ENCODE data around the gene TSTD1. TPM values are rescaled to one million over a fixed set of nuclear protein-coding genes. Genes with fewer than 3 reads are reported as not detected.
"Not testable (repeated sequence)": the region's sequence is repeated elsewhere in the genome, so short reads cannot be mapped to it uniquely, and the experiment has no call there.

TSTD1 gene
- total and polyA plus RNA-seq, 2 donors: 73.0 to 149 TPM

DNA sequence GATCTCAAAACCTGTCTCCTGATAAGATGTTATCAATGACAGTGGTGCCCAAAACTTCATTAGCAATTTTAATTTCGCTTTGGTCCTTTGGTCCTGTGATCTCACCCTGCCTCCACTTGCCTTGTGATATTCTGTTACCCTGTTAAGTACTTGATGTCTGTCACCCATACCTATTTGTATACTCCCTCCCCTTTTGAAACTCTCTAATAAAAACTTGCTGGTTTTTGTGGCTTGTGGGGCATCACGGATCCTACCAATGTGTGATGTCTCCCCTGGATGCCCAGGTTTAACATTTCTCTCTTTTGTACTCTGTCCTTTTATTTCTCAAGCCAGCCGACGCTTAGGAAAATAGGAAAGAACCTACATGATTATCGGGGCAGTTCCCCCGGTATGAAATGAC lies 25.2 kb upstream of the TSTD1 start:
- not testable (repeated sequence) for H3K4me3 ChIP-seq (ENCODE audit: low read length in 2 of 2); DNase-seq (ENCODE audit: low read depth in 6 of 9, low spot score in 9 of 9); H3K27ac ChIP-seq (ENCODE audit: low read depth in 1 of 2, low read length in 1 of 2); H3K9me3 ChIP-seq (ENCODE audit: control insufficient read depth in 2 of 2, insufficient read depth in 1 of 2, low read length in 1 of 2); H3K27me3 ChIP-seq (ENCODE audit: control insufficient read depth in 2 of 2, insufficient read depth in 1 of 2, low read length in 1 of 2)
- WGBS: 93% methylated on average over 6 of the region's 6 CpGs
- H3K36me3 ChIP-seq (ENCODE audit: control insufficient read depth in 2 of 2, insufficient read depth in 2 of 2, low read length in 1 of 2): peaks cover 21 to 39% of the 10 kb centered on the region in 2 donors
- peaks cover 15 to 31% of the 10 kb centered on the region in 2 donors for H3K4me1 ChIP-seq (ENCODE audit: control insufficient read depth in 2 of 2, insufficient read depth in 2 of 2, low read length in 2 of 2)

DNA sequence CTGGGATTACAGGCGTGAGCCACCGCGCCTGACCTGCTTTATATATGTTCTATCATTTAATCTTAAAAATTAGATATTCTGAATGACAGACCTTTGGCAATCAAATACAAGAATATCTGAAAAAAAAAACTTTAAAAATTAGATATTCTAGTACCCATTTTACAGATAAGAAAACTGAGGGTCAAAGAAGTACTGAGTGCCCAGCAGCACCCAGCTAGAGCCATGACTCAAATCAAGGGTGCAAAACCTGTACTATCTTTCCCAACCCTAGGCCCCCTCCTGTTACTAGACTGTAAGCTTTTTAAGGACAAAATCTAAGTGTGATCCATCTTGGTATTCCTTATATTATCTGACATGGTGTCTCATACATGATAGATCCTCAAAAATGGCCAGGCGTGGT lies 22.7 kb upstream of the TSTD1 start:
- H3K9me3 ChIP-seq (ENCODE audit: control insufficient read depth in 2 of 2, insufficient read depth in 1 of 2, low read length in 1 of 2): no peaks in the 10 kb centered on the region
- H3K27ac ChIP-seq (ENCODE audit: low read depth in 1 of 2, low read length in 1 of 2): no peak overlapping the region
- H3K4me3 ChIP-seq (ENCODE audit: low read length in 2 of 2): no peak overlapping the region
- DNase-seq (ENCODE audit: low read depth in 6 of 9, low spot score in 9 of 9): no peak
- WGBS: 97% methylated on average over 4 of the region's 4 CpGs
- H3K27me3 ChIP-seq (ENCODE audit: control insufficient read depth in 2 of 2, insufficient read depth in 1 of 2, low read length in 1 of 2): no peaks in the 10 kb centered on the region
- peaks cover 32 to 48% of the 10 kb centered on the region in 2 donors for H3K36me3 ChIP-seq (ENCODE audit: control insufficient read depth in 2 of 2, insufficient read depth in 2 of 2, low read length in 1 of 2)
- peaks cover 0 to 6% of the 10 kb centered on the region in 2 donors for H3K4me1 ChIP-seq (ENCODE audit: control insufficient read depth in 2 of 2, insufficient read depth in 2 of 2, low read length in 2 of 2)

DNA sequence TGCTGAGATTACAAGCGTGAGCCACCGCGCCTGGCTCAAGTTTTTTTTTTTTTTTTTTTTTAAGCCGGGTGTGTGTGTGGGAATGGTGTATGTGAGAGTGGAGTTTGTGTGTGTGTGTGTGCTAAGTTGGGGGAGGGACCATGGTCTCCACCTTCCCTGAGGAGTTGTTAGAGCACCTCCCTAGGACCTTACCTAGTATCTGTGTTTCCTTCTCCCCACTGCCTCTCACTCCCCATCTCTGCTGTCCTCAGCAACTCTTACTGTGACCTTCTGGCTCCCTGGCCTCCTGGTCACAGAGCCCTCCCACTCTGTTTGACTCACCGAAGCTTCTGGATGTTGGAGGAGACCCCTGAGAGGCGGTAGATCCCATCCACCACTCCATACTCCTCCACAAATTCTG lies 20.5 kb upstream of the TSTD1 start:
- WGBS: 97% methylated on average over 6 of the region's 6 CpGs
- Histone ChIP-seq H3K9me3 (ENCODE audit: control insufficient read depth in 2 of 2, insufficient read depth in 1 of 2, low read length in 1 of 2) (no peaks in the 10 kb centered on the region), H3K4me3 (ENCODE audit: low read length in 2 of 2) (no peak overlapping the region), H3K36me3 (ENCODE audit: control insufficient read depth in 2 of 2, insufficient read depth in 2 of 2, low read length in 1 of 2) (peaks cover 48 to 59% of the 10 kb centered on the region in 2 donors), H3K27ac (ENCODE audit: low read depth in 1 of 2, low read length in 1 of 2) (no peak overlapping the region), H3K27me3 (ENCODE audit: control insufficient read depth in 2 of 2, insufficient read depth in 1 of 2, low read length in 1 of 2) (no peaks in the 10 kb centered on the region), H3K4me1 (ENCODE audit: control insufficient read depth in 2 of 2, insufficient read depth in 2 of 2, low read length in 2 of 2) (no peaks in the 10 kb centered on the region)
- DNase-seq (ENCODE audit: low read depth in 6 of 9, low spot score in 9 of 9): no peak

DNA sequence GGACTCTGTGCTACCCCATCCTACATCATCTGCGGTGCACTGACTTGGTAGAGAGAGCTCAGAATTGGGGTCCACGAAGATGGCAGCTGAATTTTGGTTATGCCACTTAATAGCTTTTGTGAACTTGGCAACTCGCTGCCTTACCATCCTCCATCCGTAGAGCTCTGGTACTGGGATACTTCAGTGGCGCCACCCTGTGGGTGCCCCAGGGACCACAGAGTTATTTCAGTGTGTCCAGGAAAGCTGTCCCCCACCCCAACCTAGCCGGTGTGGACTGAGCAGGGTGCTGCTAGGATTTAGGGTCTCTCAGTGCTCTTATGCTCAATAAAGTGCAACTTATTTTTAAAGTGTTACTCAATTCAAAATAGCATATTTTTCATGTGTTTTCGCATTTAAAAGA lies 16.0 kb upstream of the TSTD1 start:
- H3K27ac ChIP-seq (ENCODE audit: low read depth in 1 of 2, low read length in 1 of 2): no peak overlapping the region
- no peak overlapping the region for H3K4me3 ChIP-seq (ENCODE audit: low read length in 2 of 2)
- no peaks in the 10 kb centered on the region for H3K4me1 ChIP-seq (ENCODE audit: control insufficient read depth in 2 of 2, insufficient read depth in 2 of 2, low read length in 2 of 2)
- 89% methylated on average over 7 of the region's 7 CpGs for WGBS
- H3K27me3 ChIP-seq (ENCODE audit: control insufficient read depth in 2 of 2, insufficient read depth in 1 of 2, low read length in 1 of 2): no peaks in the 10 kb centered on the region
- no peaks in the 10 kb centered on the region for H3K9me3 ChIP-seq (ENCODE audit: control insufficient read depth in 2 of 2, insufficient read depth in 1 of 2, low read length in 1 of 2)
- peaks cover 82 to 83% of the 10 kb centered on the region in 2 donors for H3K36me3 ChIP-seq (ENCODE audit: control insufficient read depth in 2 of 2, insufficient read depth in 2 of 2, low read length in 1 of 2)
- DNase-seq (ENCODE audit: low read depth in 6 of 9, low spot score in 9 of 9): no peak

DNA sequence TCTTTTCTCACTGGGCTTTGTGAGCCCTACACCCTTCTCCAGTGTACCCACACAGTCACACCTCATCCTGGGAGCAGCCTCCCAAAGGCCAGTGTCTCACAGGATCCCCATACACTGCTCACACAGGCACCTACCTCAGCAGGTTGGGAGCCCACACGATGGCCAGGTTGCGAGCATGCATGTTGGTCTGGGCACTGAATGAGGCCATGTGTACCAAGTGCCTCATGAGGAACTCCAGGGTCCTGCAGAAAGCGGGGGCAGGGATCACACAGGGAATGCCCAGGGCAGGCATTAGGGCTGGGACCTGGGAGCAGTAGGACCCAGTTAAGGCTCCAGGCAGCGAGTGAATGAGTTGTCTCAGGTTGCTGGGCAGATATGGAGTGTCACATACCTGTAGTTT lies 15.5 kb upstream of the TSTD1 start:
- WGBS: 93% methylated on average over 4 of the region's 4 CpGs
- H3K4me1 ChIP-seq (ENCODE audit: control insufficient read depth in 2 of 2, insufficient read depth in 2 of 2, low read length in 2 of 2): no peaks in the 10 kb centered on the region
- no peak overlapping the region for H3K27ac ChIP-seq (ENCODE audit: low read depth in 1 of 2, low read length in 1 of 2)
- H3K4me3 ChIP-seq (ENCODE audit: low read length in 2 of 2): no peak overlapping the region
- H3K9me3 ChIP-seq (ENCODE audit: control insufficient read depth in 2 of 2, insufficient read depth in 1 of 2, low read length in 1 of 2): no peaks in the 10 kb centered on the region
- peaks cover 82 to 83% of the 10 kb centered on the region in 2 donors for H3K36me3 ChIP-seq (ENCODE audit: control insufficient read depth in 2 of 2, insufficient read depth in 2 of 2, low read length in 1 of 2)
- no peak for DNase-seq (ENCODE audit: low read depth in 6 of 9, low spot score in 9 of 9)
- H3K27me3 ChIP-seq (ENCODE audit: control insufficient read depth in 2 of 2, insufficient read depth in 1 of 2, low read length in 1 of 2): no peaks in the 10 kb centered on the region

DNA sequence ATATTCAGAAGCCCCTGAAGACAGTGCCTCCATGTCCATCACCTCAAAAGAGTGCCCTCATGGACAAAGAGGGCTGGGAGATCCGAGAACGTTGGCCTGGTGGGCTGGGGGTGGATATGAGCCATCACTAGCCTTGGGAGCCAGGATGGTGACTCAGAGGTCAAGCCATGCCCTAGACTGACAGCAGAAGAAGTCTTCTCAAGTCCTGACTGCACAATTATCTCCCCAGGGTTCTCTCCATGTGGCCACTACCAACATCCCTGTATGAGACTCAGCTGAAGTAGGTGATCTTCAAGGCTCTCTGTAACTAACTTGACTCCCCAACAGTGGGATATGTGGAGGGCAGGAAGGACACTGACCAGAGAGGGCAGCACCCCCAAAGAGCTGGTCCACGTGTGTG lies 14.1 kb upstream of the TSTD1 start:
- H3K27me3 ChIP-seq (ENCODE audit: control insufficient read depth in 2 of 2, insufficient read depth in 1 of 2, low read length in 1 of 2): no peaks in the 10 kb centered on the region
- H3K4me3 ChIP-seq (ENCODE audit: low read length in 2 of 2): no peak overlapping the region
- WGBS: 97% methylated on average over 3 of the region's 3 CpGs
- no peak for DNase-seq (ENCODE audit: low read depth in 6 of 9, low spot score in 9 of 9)
- H3K9me3 ChIP-seq (ENCODE audit: control insufficient read depth in 2 of 2, insufficient read depth in 1 of 2, low read length in 1 of 2): peaks cover 0 to 1% of the 10 kb centered on the region in 2 donors
- H3K27ac ChIP-seq (ENCODE audit: low read depth in 1 of 2, low read length in 1 of 2): no peak overlapping the region
- H3K36me3 ChIP-seq (ENCODE audit: control insufficient read depth in 2 of 2, insufficient read depth in 2 of 2, low read length in 1 of 2): peaks cover 85 to 92% of the 10 kb centered on the region in 2 donors
- H3K4me1 ChIP-seq (ENCODE audit: control insufficient read depth in 2 of 2, insufficient read depth in 2 of 2, low read length in 2 of 2): no peaks in the 10 kb centered on the region

- H3K27ac ChIP-seq (ENCODE audit: low read depth in 1 of 2, low read length in 1 of 2): no peak overlapping the region
- H3K9me3 ChIP-seq (ENCODE audit: control insufficient read depth in 2 of 2, insufficient read depth in 1 of 2, low read length in 1 of 2): peaks cover 0 to 2% of the 10 kb centered on the region in 2 donors
- no peak for DNase-seq (ENCODE audit: low read depth in 6 of 9, low spot score in 9 of 9)
- H3K36me3 ChIP-seq (ENCODE audit: control insufficient read depth in 2 of 2, insufficient read depth in 2 of 2, low read length in 1 of 2): peaks cover 78 to 80% of the 10 kb centered on the region in 2 donors
- no peaks in the 10 kb centered on the region for H3K27me3 ChIP-seq (ENCODE audit: control insufficient read depth in 2 of 2, insufficient read depth in 1 of 2, low read length in 1 of 2)
- H3K4me3 ChIP-seq (ENCODE audit: low read length in 2 of 2): no peak overlapping the region
- WGBS: 98% methylated on average over 10 of the region's 10 CpGs
- peaks cover 4 to 5% of the 10 kb centered on the region in 2 donors for H3K4me1 ChIP-seq (ENCODE audit: control insufficient read depth in 2 of 2, insufficient read depth in 2 of 2, low read length in 2 of 2)
These were observed 12.5 kb upstream of the TSTD1 start for GRCh38 chr1:161051219-161051618.

- peaks cover 62% of the 10 kb centered on the region in 2 donors for H3K36me3 ChIP-seq (ENCODE audit: control insufficient read depth in 2 of 2, insufficient read depth in 2 of 2, low read length in 1 of 2)
- no peak for DNase-seq (ENCODE audit: low read depth in 6 of 9, low spot score in 9 of 9)
- peaks cover 8 to 9% of the 10 kb centered on the region in 2 donors for H3K4me1 ChIP-seq (ENCODE audit: control insufficient read depth in 2 of 2, insufficient read depth in 2 of 2, low read length in 2 of 2)
- H3K4me3 ChIP-seq (ENCODE audit: low read length in 2 of 2): no peak overlapping the region
- 98% methylated on average over 5 of the region's 5 CpGs for WGBS
- H3K27me3 ChIP-seq (ENCODE audit: control insufficient read depth in 2 of 2, insufficient read depth in 1 of 2, low read length in 1 of 2): no peaks in the 10 kb centered on the region
- H3K27ac ChIP-seq (ENCODE audit: low read depth in 1 of 2, low read length in 1 of 2): no peak overlapping the region
- H3K9me3 ChIP-seq (ENCODE audit: control insufficient read depth in 2 of 2, insufficient read depth in 1 of 2, low read length in 1 of 2): peaks cover 0 to 2% of the 10 kb centered on the region in 2 donors
These were observed 10.4 kb upstream of the TSTD1 start for GRCh38 chr1:161048949-161049722.

DNA sequence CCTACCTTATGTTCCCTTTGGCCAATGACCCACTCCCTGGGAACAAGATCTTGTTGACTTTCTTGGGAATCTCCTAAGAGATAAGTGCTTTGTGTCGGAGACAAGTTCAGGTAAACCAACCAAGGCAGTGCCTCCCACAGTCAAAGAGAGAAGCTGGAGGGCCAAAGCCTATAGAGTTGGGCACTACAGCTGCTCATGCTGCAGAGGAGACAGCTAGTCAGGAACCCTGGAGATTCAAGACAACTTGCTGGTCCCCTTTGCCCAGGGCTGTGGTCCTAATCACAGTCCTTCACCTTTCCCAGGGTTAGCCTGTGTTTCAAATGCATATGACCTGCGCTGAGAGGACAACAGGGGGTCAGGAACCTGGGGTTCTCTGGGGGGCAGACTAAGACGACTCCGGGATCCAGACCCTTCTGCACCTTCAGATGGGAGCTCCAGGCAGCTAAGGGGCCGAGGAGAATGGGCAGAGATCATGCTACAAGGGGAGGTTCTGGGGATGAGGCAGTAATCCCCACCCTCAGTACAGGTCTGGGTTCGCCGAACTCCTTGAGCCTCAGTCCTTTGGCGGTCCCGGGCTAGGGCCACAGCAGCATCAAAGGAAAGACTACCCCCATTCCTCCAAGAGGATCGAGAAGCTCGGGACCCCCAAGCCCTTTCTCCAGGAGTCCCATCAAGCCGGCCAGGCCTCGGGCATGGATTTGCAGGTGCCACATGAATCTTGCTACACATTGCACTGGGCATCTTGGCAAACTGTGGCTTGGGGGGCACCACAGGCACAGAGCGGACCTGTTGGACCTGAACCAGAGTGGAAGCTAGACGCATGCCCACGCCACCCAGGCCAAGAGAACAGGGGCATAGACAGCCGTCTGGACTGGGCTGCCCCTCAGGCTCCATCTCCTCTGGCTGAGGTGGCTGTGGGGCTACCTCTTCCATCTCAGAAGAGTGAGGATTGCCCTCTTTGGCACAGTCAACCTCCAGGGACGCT lies 9.0 kb upstream of the TSTD1 start:
- peaks cover 53 to 55% of the 10 kb centered on the region in 2 donors for H3K36me3 ChIP-seq (ENCODE audit: control insufficient read depth in 2 of 2, insufficient read depth in 2 of 2, low read length in 1 of 2)
- no peak overlapping the region for H3K27ac ChIP-seq (ENCODE audit: low read depth in 1 of 2, low read length in 1 of 2)
- no peaks in the 10 kb centered on the region for H3K27me3 ChIP-seq (ENCODE audit: control insufficient read depth in 2 of 2, insufficient read depth in 1 of 2, low read length in 1 of 2)
- no peak for DNase-seq (ENCODE audit: low read depth in 6 of 9, low spot score in 9 of 9)
- no peak overlapping the region for H3K4me3 ChIP-seq (ENCODE audit: low read length in 2 of 2)
- peaks cover 10 to 16% of the 10 kb centered on the region in 2 donors for H3K4me1 ChIP-seq (ENCODE audit: control insufficient read depth in 2 of 2, insufficient read depth in 2 of 2, low read length in 2 of 2)
- 98% methylated on average over 18 of the region's 18 CpGs for WGBS
- peaks cover 0 to 2% of the 10 kb centered on the region in 2 donors for H3K9me3 ChIP-seq (ENCODE audit: control insufficient read depth in 2 of 2, insufficient read depth in 1 of 2, low read length in 1 of 2)

Data from thymus (tissue), 11 donors.